ENCODE measurements around the gene RTEL1. TPM values are rescaled to one million over a fixed set of nuclear protein-coding genes. Genes with fewer than 3 reads are reported as not detected.

Gene RTEL1
- total RNA-seq, 1 experiment from 2014 or later, result 33.4 TPM

DNA sequence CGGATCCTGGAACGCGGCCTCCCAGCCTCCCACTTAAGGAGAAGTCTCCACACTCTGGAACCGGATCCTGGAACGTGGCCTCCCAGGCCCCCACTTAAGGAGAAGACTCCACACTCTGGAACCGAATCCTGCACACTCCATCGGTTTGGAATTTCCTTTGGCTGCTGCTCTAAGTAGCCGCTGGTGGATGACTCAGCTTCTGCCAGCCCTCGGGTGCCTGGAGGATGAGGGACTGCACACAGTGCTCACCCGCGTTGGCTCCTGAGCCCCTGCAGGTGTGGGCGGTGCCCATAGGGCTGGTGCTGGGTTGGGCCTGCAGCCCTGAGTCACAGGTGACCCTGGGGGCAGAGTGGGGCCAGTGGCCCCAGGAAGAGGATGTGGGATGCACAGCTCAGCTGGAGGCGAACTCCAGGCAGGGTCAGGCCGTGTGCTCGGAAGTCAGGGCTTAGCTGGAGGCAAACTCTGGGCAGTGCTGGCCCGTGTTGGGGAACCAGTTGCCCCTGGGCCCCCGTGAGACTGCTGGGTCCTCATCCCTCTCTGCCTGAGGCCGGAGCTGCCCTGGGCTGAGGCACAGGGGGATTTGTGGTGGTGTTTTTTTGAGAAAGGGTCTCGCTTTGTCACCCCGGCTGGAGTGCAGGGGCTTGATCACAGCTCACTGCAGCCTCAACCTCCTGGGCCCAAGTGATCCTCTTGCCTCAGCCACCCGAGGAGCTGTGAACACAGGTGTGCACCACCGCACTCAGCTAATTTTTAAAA is 24.4 kb downstream of the RTEL1 start:
- no peak overlapping the region for H3K9ac ChIP-seq (ENCODE audit: extremely low read depth, insufficient read length, low read length)

More for the DNA sequence above, 24.4 kb downstream of the RTEL1 start:
- Histone ChIP-seq H3T11ph (ENCODE audit: low read length) (no peak overlapping the region), H3K27me3 (ENCODE audit: insufficient read depth, low read length) (no peaks in the 10 kb centered on the region), H3K9me3 (ENCODE audit: control insufficient read depth, low read depth, low read length) (no peaks in the 10 kb centered on the region), H3K79me1 (ENCODE audit: insufficient read depth, low read depth, low read length, poor library complexity, severe bottlenecking) (no peaks in the 10 kb centered on the region), H4K8ac (replicated peaks; ENCODE audit: insufficient read length, low read depth, low read length) (no peak overlapping the region), H2BK5ac (ENCODE audit: insufficient read length, low read length) (no peak overlapping the region), H3K4me1 (ENCODE audit: insufficient read depth, low read length) (no peaks in the 10 kb centered on the region), H2BK12ac (ENCODE audit: insufficient read length, low read depth, low read length) (no peak overlapping the region), H2AFZ (ENCODE audit: low read length) (no peak overlapping the region), H3K23me2 (ENCODE audit: insufficient read length, low read depth, low read length, poor library complexity, severe bottlenecking) (no peaks in the 10 kb centered on the region), H2AK5ac (ENCODE audit: insufficient read length, low read length) (no peak overlapping the region), H3K56ac (ENCODE audit: insufficient read length, low read depth, low read length) (no peak overlapping the region), H3K14ac (ENCODE audit: insufficient read depth, low read length) (no peak overlapping the region), H3K4ac (ENCODE audit: low read depth, low read length) (no peak overlapping the region), H3K23ac (ENCODE audit: insufficient read length, low read depth, low read length) (no peak overlapping the region), H2BK20ac (ENCODE audit: low read depth, low read length, poor library complexity, severe bottlenecking) (no peak overlapping the region), H2BK15ac (ENCODE audit: low read depth, low read length) (no peak overlapping the region), H3K4me2 (ENCODE audit: insufficient read depth, insufficient read length, low read length) (no peak overlapping the region), H4K91ac (ENCODE audit: insufficient read length, low read depth, low read length) (no peak overlapping the region), H4K20me1 (ENCODE audit: control insufficient read depth, insufficient read depth, insufficient read length) (no peaks in the 10 kb centered on the region), H3K27ac (ENCODE audit: insufficient read length, low read depth, low read length) (no peak overlapping the region), H4K5ac (ENCODE audit: insufficient read length, low read depth, low read length) (no peak overlapping the region), H2BK120ac (ENCODE audit: low read depth, low read length, poor library complexity, severe bottlenecking) (no peak overlapping the region), H3K18ac (ENCODE audit: insufficient read length, low read depth, low read length) (no peak overlapping the region), H3K79me2 (ENCODE audit: insufficient read depth, low read length) (no peaks in the 10 kb centered on the region)
- no peak for DNase-seq
- Mint-ChIP-seq H3K36me3 (ENCODE audit: insufficient read depth in 1 of 3, low read depth in 3 of 3) (peaks cover 6 to 9% (median 9%) of the 10 kb centered on the region in 3 experiments; a peak in 5 of 7 replicates), H3K27me3 (ENCODE audit: low read depth) (no peaks in the 10 kb centered on the region), H3K9me3 (no peaks in the 10 kb centered on the region; a peak in 1 of 5 replicates), H3K27ac (no peak overlapping the region), H3K4me3 (no peak overlapping the region), H3K4me1 (no peaks in the 10 kb centered on the region)
- no CpG with 5 or more reads among the region's 22 CpGs for WGBS (ENCODE audit: extremely low coverage, insufficient read length, low lambda C conversion rate)
- TF ChIP-seq, protein P1, sequence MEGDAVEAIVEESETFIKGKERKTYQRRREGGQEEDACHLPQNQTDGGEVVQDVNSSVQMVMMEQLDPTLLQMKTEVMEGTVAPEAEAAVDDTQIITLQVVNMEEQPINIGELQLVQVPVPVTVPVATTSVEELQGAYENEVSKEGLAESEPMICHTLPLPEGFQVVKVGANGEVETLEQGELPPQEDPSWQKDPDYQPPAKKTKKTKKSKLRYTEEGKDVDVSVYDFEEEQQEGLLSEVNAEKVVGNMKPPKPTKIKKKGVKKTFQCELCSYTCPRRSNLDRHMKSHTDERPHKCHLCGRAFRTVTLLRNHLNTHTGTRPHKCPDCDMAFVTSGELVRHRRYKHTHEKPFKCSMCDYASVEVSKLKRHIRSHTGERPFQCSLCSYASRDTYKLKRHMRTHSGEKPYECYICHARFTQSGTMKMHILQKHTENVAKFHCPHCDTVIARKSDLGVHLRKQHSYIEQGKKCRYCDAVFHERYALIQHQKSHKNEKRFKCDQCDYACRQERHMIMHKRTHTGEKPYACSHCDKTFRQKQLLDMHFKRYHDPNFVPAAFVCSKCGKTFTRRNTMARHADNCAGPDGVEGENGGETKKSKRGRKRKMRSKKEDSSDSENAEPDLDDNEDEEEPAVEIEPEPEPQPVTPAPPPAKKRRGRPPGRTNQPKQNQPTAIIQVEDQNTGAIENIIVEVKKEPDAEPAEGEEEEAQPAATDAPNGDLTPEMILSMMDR (conservative IDR thresholded peaks at IDR 0.05), result no peak
